GM10266 (cell line): ENCODE results near the gene PLAAT3.
A peak's percentile ranks its signal among the peaks of the same experiment; 100 is the strongest.
"Not testable (repeated sequence)": the region's sequence is repeated elsewhere in the genome, so short reads cannot be mapped to it uniquely, and the experiment has no call there.

ENCODE experiments used
- DNase-seq: peaks from one replicate; pipeline ENCODE4 v3.0.0; 2012; ENCODE audit errors: extremely low spot score
- TF ChIP-seq, protein P1 (sequence below): IDR thresholded peaks from 2 replicates; pipeline ENCODE4 v1.5.1; 2012; ENCODE audit warnings: mild to moderate bottlenecking, low read depth; ENCODE audit not compliant: control insufficient read depth, insufficient read depth; ENCODE audit errors: missing control alignments

PLAAT3 gene

DNA sequence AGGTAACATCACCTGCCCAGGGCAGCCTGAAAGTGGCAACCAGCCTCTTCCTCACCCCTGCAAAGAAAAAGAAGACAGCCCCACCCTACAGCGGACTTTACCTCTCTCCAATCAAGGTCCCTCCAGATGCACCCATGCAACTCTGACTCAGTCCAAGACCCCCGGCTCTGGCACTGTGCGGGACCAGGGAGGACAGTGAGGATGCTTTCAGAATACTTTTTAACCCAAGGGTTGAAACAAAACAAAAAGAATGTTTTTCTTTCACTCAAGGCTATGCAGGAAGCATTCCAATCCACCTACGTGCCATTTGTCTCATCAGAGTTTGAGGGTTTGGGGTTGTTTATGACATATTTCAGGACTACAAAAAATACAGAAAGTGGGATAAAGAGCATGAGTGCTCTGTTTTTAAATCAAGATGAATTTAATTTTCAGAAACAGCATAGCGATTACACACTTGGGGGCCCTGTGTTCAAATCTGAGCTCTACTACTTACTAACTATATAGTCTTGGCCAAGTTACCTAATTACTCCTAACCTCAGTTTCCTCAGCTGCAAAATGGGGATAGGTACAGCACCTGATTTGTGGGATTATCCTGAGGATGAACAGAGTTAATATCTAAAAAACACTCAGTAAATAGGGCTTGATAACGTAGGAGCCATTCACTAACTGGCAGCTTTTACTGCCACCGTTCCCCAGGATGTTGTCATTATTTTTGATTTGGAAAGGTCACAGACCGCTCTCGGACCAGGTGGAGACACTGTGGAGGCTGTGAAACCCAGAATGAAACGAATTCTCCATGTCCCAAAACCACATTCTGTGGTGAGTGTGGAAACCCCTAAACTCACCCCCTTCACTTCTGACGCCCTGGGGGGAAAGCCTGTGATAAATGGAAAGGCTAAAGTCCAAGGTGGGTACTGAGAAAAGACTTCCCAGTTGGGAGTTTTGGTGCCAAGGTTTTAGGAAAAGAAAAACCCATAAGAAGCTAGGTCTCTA lies 5.6 kb downstream of the PLAAT3 start:
- TF ChIP-seq, protein P1, sequence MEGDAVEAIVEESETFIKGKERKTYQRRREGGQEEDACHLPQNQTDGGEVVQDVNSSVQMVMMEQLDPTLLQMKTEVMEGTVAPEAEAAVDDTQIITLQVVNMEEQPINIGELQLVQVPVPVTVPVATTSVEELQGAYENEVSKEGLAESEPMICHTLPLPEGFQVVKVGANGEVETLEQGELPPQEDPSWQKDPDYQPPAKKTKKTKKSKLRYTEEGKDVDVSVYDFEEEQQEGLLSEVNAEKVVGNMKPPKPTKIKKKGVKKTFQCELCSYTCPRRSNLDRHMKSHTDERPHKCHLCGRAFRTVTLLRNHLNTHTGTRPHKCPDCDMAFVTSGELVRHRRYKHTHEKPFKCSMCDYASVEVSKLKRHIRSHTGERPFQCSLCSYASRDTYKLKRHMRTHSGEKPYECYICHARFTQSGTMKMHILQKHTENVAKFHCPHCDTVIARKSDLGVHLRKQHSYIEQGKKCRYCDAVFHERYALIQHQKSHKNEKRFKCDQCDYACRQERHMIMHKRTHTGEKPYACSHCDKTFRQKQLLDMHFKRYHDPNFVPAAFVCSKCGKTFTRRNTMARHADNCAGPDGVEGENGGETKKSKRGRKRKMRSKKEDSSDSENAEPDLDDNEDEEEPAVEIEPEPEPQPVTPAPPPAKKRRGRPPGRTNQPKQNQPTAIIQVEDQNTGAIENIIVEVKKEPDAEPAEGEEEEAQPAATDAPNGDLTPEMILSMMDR = no peak
- no peak for DNase-seq

DNA sequence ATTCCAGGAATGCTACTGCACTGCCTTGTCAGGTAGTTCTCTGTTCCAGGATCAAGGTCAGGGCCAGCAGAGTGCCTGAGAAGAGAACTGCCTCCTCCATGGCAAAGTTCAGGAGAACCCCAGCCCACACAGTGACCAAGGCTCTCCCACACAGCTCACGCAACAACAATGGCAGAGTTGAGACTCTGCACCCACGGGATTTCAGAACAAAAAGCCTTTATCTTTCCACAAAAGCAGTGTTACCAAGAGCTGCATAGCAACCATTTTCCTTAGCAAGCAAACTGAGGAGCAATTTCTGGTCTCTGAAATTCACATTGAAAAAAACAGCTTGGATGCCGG lies 11.1 kb downstream of the PLAAT3 start:
- TF ChIP-seq, protein P1 = no peak
- DNase-seq = no peak

DNA sequence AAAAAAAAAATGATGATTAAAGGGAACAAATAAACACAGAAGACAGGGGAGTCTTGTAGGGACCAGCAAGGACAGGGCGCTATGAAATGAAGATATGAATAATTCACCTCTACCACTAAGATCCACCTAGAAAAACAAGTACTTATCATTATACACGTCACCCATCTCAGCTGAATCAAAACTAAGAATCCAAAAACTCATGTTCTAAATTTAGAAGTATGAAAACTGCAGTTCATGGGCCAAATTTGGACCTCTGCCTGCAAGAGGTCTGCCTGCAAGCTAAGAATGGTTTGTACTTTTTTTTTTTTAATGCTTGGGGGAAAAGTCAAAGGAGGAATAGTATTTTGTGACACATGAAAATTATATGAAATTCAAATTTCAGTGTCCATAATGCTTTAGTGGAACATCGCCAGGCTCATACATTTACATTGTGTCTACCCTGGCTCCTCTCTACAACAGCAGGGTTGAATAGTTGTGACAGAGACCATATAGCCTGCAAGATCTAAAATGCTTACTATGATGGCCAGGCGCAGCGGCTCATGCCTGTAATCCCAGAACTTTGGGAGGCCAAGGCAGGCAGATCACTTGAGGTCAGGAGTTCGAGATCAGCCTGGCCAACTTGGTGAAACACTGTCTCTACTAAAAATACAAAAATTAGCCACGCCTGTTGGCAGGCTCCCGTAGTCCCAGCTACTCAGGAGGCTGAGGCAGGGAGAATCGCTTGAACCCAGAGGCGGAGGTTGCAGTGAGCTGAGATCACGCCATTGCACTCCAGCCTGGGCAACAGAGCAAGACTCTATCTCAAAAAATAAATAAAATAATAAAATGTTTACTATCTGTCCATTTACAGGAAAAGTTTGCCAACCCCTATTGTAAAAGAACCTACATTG lies 11.7 kb downstream of the PLAAT3 start:
- not testable (repeated sequence) for DNase-seq

DNA sequence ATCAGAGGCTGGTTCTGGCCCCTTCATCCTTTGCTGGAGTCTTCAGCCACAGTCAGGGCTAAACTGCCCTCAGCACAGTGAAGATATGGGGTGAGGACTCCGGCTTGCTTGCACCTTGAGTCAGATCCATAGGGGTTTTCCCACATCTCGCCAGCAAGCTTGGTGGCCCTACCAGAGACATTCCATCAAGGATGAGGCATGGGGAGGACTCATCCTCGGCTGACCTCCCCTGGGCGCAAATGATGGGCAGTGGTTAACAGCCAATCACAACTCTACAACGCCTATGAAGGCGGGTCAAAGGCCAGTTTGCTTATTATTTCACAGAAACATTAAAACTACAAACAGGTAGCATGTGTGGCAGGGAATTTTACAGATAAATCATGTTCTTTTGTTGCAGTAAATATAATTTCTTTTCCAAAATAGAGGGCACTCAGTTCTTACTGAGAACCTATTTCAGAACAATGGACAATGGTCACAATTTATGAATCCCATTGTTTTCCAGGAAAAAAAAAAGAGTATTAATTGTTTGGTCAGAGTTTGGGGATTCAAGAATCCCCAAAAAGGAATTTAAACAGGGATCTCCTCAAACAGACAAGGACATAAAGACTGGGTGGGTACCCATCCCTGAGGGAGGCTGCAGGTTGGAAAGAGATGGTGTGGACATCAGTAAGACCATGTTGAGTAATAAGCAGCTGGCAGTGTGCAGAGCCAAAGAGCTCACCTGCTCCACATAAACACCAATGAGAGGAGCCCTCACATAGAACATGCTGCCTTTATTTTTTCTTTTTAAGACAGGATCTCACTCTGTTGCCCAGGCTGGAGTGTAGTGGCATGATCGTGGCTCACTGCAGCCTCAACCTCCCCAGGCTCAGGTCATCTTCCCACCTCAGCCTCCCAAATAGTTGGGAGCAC lies 14.8 kb downstream of the PLAAT3 start:
- TF ChIP-seq, protein P1 = no peak
- DNase-seq = no peak

DNA sequence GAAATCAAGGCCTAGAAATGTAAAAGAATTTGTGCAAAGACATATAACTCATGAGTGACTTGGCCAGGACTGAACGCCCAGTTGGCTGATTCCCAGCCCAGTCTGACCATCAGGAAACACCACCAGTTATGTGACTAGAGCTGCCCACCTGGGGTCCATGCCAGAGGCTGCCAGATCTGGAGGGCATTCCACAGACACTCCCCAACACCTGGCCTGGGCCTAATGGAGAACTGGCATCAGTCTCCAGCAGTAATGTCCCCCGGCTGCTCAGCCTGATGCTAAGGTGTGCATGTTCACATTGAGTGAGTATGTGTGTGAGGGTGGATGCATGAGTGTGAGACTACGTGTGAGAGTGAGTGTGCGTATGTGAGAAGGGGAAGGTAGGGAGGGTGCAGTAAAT lies 15.7 kb downstream of the PLAAT3 start:
- TF ChIP-seq, protein P1 = no peak

DNA sequence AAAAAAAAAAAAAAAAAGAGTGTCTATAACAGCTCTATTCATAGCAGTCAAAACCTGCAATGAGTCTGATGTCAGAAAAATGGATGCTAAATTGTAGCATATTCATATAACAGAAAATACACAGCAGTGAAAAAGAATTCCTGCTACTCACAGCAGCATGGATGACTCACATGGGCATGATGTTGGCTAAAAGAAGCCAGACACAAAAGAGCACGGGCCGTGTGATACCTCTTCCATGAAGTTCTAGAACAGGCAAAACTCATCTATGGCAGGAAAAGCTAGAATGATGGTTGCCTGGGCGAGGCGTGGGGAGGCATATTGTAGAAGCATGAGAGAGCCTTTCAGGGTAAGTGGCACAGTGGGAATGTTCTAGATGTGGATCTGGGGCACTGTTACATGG lies 18.9 kb downstream of the PLAAT3 start:
- TF ChIP-seq, protein P1 = no peak
- no peak for DNase-seq

More for the DNA sequence above, 15.7 kb downstream of the PLAAT3 start:
- no peak for DNase-seq

DNA sequence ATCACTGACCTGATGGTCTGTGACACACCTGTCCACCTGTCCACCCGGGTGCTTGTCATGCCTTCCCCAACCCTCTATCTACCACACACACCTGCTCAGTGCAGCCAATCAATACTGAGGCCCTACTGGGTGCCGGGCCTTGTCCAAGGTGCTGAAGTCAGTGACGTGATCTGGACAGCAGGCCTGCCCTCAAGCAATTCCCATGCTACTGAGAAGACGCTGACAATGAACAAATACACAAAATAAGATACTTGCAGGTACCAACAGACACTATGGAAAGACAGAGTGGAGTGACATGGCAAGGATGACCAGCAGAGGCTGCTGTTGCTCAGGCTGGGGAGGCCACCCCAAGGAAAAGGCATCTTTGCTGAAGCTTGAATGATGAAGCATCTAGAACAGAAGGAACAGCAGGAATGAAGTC lies 21.2 kb downstream of the PLAAT3 start:
- no peak for DNase-seq

More for the DNA sequence above, 21.2 kb downstream of the PLAAT3 start:
- TF ChIP-seq, protein P1 = peak; percentile 62
